Hepatocyte (in vitro differentiated cells): ENCODE data around the gene LRP1B. TPM values are rescaled to one million over a fixed set of nuclear protein-coding genes. Genes with fewer than 3 reads are reported as not detected.

ENCODE experiments used
- DNase-seq: peaks from one replicate; pipeline ENCODE4 v3.0.0-alpha.2; 2016; ENCODE audit warnings: low spot score
- H2AFZ ChIP-seq: fragments of 200-600 bp; sonication (generic); 2 replicates; pipeline ENCODE4 v1.6.0; 2016; ENCODE audit warnings: antibody characterized with exemption, mild to moderate bottlenecking
- H3K27ac ChIP-seq: fragments of 200-600 bp; sonication (generic); 2 replicates; pipeline ENCODE4 v1.5.1; 2016; ENCODE audit warnings: mild to moderate bottlenecking
- H3K27me3 ChIP-seq: fragments of 200-600 bp; sonication (generic); 2 replicates; pipeline ENCODE4 v1.6.1; 2016
- H3K36me3 ChIP-seq: fragments of 200-600 bp; sonication (generic); replicated peaks from 2 replicates; pipeline ENCODE4 v1.5.1; 2016; ENCODE audit warnings: low read depth; ENCODE audit not compliant: insufficient read depth
- H3K4me1 ChIP-seq: fragments of 200-600 bp; sonication (generic); 2 replicates; pipeline ENCODE4 v1.5.1; 2016; ENCODE audit warnings: mild to moderate bottlenecking, moderate library complexity; ENCODE audit not compliant: insufficient read depth
- H3K4me2 ChIP-seq: fragments of 200-600 bp; sonication (generic); 2 replicates; pipeline ENCODE4 v1.6.0; 2016
- H3K4me3 ChIP-seq: fragments of 200-600 bp; sonication (generic); 2 replicates; pipeline ENCODE4 v1.5.1; 2016; ENCODE audit warnings: mild to moderate bottlenecking
- H3K79me2 ChIP-seq: fragments of 200-600 bp; sonication (generic); 2 replicates; pipeline ENCODE4 v1.6.0; 2017; ENCODE audit warnings: mild to moderate bottlenecking
- H3K9me2 ChIP-seq: fragments of 200-600 bp; sonication (generic); replicated peaks from 2 replicates; pipeline ENCODE4 v1.6.0; 2017; ENCODE audit warnings: mild to moderate bottlenecking; ENCODE audit not compliant: insufficient read depth
- H3K9me3 ChIP-seq: fragments of 200-600 bp; sonication (generic); 2 replicates; pipeline ENCODE4 v1.5.1; 2016; ENCODE audit warnings: low read depth, mild to moderate bottlenecking
- H4K20me1 ChIP-seq: fragments of 200-600 bp; sonication (generic); 2 replicates; pipeline ENCODE4 v1.6.0; 2016; ENCODE audit warnings: mild to moderate bottlenecking; ENCODE audit not compliant: insufficient read depth, poor library complexity, severe bottlenecking
- EZH2 ChIP-seq: fragments of 200-600 bp; sonication (generic); IDR thresholded peaks from 2 replicates; pipeline ENCODE4 v1.6.1; 2016; ENCODE audit warnings: antibody characterized with exemption, mild to moderate bottlenecking, borderline replicate concordance
- EZH2phosphoT487 ChIP-seq: fragments of 200-600 bp; sonication (generic); IDR thresholded peaks from one replicate; pipeline ENCODE4 v1.6.1; 2018; ENCODE audit warnings: antibody characterized with exemption, mild to moderate bottlenecking, low read depth, moderate library complexity; ENCODE audit not compliant: unreplicated experiment, severe bottlenecking
- WGBS: methylation state at CpG from one replicate; pipeline ENCODE4 v1.1.6; 2016; ENCODE audit warnings: low lambda C conversion rate; ENCODE audit errors: missing lambda C conversion rate; 5-methylcytosine and 5-hydroxymethylcytosine counted together
- polyA plus RNA-seq: library from polyadenylated mRNA; unstranded; fragments of >200 nt; fragmentation: Nextera tagmentation; extraction: Ambion mirVana; gene quantifications from 2 replicates; pipeline ENCODE4 v1.2.1, GENCODE V29; 2016
- total RNA-seq: library from RNA; depleted of rRNA; stranded (reverse); fragments of >200 nt; gene quantifications from 2 replicates; pipeline ENCODE4 v1.2.3, GENCODE V29; 2014
- TF ChIP-seq, protein P1 (sequence below): fragments of 200-600 bp; sonication (generic); IDR thresholded peaks from 2 replicates; pipeline ENCODE4 v1.5.1; 2016; ENCODE audit warnings: antibody characterized with exemption, mild to moderate bottlenecking; ENCODE audit not compliant: poor library complexity

The LRP1B gene
- total and polyA plus RNA-seq, 2 experiments from 2014 or later = 0.65 to 2.0 TPM

DNA sequence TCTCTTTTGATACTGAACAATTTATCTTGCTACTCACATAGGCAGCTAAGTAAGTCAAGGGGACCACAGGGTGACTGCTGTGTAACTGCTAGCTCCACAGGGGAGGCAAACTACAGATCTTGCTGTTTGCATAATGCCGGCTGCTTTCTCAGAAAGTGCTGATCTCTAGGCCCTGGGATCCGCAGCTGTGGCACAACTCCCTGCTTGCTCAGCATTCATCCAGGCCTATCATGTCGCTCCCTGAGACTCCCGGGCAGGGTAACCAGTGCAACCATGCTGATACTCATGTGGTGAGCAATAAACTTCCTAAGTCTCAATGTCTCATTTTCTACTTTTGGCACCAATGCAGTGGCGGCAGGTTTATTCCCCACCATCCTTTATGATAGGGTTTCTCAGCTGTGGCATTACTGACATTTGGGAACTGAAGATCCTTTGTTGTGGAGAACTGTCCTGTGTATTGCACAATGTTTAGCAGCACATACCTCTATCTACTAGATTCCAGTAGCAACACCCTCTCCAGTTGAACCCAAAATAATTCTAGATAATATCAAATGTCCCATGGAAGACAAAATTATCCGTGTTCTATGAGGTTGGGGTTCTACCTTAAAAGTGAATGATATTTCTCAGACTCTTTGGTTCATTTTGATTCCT lies 1101.3 kb downstream of the LRP1B start:
- no peaks in the 10 kb centered on the region for H3K27me3 ChIP-seq
- H3K4me2 ChIP-seq = no peak overlapping the region
- no peak for DNase-seq
- H3K27ac ChIP-seq = no peak overlapping the region
- no peak overlapping the region for H2AFZ ChIP-seq
- H3K36me3 ChIP-seq = no peaks in the 10 kb centered on the region
- H3K79me2 ChIP-seq = no peaks in the 10 kb centered on the region
- H3K4me3 ChIP-seq = no peak overlapping the region
- TF ChIP-seq EZH2 (no peak), EZH2phosphoT487 (no peak)
- TF ChIP-seq, protein P1, sequence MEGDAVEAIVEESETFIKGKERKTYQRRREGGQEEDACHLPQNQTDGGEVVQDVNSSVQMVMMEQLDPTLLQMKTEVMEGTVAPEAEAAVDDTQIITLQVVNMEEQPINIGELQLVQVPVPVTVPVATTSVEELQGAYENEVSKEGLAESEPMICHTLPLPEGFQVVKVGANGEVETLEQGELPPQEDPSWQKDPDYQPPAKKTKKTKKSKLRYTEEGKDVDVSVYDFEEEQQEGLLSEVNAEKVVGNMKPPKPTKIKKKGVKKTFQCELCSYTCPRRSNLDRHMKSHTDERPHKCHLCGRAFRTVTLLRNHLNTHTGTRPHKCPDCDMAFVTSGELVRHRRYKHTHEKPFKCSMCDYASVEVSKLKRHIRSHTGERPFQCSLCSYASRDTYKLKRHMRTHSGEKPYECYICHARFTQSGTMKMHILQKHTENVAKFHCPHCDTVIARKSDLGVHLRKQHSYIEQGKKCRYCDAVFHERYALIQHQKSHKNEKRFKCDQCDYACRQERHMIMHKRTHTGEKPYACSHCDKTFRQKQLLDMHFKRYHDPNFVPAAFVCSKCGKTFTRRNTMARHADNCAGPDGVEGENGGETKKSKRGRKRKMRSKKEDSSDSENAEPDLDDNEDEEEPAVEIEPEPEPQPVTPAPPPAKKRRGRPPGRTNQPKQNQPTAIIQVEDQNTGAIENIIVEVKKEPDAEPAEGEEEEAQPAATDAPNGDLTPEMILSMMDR = no peak
- no peaks in the 10 kb centered on the region for H3K9me3 ChIP-seq
- H3K9me2 ChIP-seq = no peaks in the 10 kb centered on the region
- WGBS = 92% methylated on average over 6 of the region's 6 CpGs
- H4K20me1 ChIP-seq = no peaks in the 10 kb centered on the region
- no peaks in the 10 kb centered on the region for H3K4me1 ChIP-seq

DNA sequence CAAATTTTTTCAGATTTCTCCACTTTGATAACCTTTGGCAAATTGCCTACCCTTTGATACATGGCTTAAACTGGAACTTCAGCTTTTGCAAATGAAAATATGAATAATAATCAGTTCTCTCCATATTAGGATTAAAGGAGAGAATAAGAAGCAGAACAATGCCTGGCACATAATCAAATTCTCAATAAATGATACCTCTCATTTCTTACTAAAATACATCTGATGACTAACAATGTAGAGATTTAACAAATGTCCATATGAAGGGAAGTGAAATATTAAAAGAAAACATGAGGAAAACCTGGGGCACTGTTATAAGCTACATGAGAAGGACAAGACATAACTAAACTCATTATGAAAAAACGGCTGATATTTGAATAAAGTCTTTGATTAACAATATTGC lies 1103.6 kb downstream of the LRP1B start:
- 88% methylated on average over 1 of the region's 1 CpG for WGBS
- Histone ChIP-seq H3K4me2 (no peak overlapping the region), H3K4me3 (no peak overlapping the region), H4K20me1 (no peaks in the 10 kb centered on the region), H3K27ac (no peak overlapping the region), H3K79me2 (no peaks in the 10 kb centered on the region), H2AFZ (no peak overlapping the region), H3K27me3 (no peaks in the 10 kb centered on the region), H3K9me3 (no peaks in the 10 kb centered on the region), H3K9me2 (no peaks in the 10 kb centered on the region), H3K4me1 (no peaks in the 10 kb centered on the region), H3K36me3 (no peaks in the 10 kb centered on the region)
- TF ChIP-seq EZH2 (no peak), EZH2phosphoT487 (no peak)
- TF ChIP-seq, protein P1 = no peak
- DNase-seq = no peak

DNA sequence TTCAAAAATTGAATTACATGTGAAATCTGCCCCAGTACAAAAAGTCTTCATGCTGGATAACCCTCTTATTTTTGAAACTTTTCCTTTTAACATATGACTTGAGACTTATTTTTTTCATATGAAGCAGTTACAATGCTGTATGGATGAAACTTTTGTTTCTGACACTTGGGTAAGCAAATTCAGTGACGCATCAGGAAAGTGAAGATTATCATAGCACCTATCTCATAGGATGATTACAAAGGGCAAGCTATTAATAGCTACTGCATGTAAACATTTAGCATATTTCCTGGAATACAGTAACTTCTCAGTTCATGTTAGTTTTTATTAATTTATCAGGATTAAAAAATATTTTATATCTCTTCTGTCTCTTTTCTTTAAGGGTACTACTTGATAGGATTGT lies 1109.2 kb downstream of the LRP1B start:
- Histone ChIP-seq H3K4me3 (no peak overlapping the region), H3K27me3 (no peaks in the 10 kb centered on the region), H3K79me2 (no peaks in the 10 kb centered on the region), H3K4me1 (no peaks in the 10 kb centered on the region), H3K27ac (no peak overlapping the region), H3K36me3 (no peaks in the 10 kb centered on the region), H3K9me2 (no peaks in the 10 kb centered on the region), H2AFZ (no peak overlapping the region), H3K4me2 (no peak overlapping the region), H4K20me1 (no peaks in the 10 kb centered on the region), H3K9me3 (no peaks in the 10 kb centered on the region)
- DNase-seq = no peak
- WGBS = 96% methylated on average over 1 of the region's 1 CpG
- TF ChIP-seq EZH2phosphoT487 (no peak), EZH2 (no peak)
- TF ChIP-seq, protein P1 = no peak

DNA sequence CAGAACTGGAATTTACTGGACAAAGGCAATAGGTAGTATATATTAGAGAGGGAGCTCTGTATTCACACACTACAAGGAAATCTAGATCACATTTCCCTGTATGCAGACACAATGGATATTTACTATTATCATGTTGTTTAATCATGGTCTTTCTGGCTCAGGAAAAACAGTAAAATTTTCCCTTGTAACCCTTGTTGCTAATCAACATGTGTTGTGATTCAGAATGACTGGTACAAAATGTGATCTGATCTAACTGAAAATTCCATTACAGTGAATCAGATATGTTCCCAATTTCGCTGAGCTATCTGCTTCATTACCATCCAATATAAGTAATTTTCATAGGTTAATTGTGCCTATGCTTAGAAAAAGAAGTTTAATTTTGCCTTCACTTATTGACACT lies 1109.7 kb downstream of the LRP1B start:
- 82% methylated on average over 1 of the region's 1 CpG for WGBS
- Histone ChIP-seq H3K9me3 (no peaks in the 10 kb centered on the region), H2AFZ (no peak overlapping the region), H4K20me1 (no peaks in the 10 kb centered on the region), H3K4me3 (no peak overlapping the region), H3K9me2 (no peaks in the 10 kb centered on the region), H3K27ac (no peak overlapping the region), H3K27me3 (no peaks in the 10 kb centered on the region), H3K4me1 (no peaks in the 10 kb centered on the region), H3K4me2 (no peak overlapping the region), H3K36me3 (no peaks in the 10 kb centered on the region), H3K79me2 (no peaks in the 10 kb centered on the region)
- DNase-seq = no peak
- TF ChIP-seq EZH2 (no peak), EZH2phosphoT487 (no peak)
- TF ChIP-seq, protein P1 = no peak
